ENCODE measurements around the gene TLE4. TPM values are rescaled to one million over a fixed set of nuclear protein-coding genes. Genes with fewer than 3 reads are reported as not detected.

TLE4 gene
- total RNA-seq = 10 to 100 TPM; 30.1 to 52.5 (median 38.1) TPM

GRCh38 chr9:79571309-79572031, at the start of gene TLE4:
Gene TLE4, plus strand, starts transcription at chr9:79571965. Its CDS starts 826 bp downstream, at chr9:79572791.
- TF ChIP-seq POLR2A (IDR thresholded peaks at IDR 0.05) (peak in 3 of 4 donors; percentile 92 to 98 (median 95)), CTCF (IDR thresholded peaks at IDR 0.05) (no peak)
- Histone ChIP-seq H3K9me3 (peaks cover 0 to 8% (median 0%) of the 10 kb centered on the region in 3 donors), H3K27ac (peak within 1 kb of the TSS; percentile 94 to 98 (median 96)), H3K27me3 (no peaks in the 10 kb centered on the region), H3K4me1 (peaks cover 3 to 39% (median 6%) of the 10 kb centered on the region in 3 donors), H3K36me3 (no peaks in the 10 kb centered on the region), H3K4me3 (peak within 1 kb of the TSS; percentile 84 to 100 (median 96))
- intact Hi-C loops (cut with DNase I) = no loop called here
- 0% methylated on average over 29 to 39 of the region's 48 CpGs for WGBS, 2 donors
- peak; percentile 99 for DNase-seq

- H3K36me3 ChIP-seq = no peaks in the 10 kb centered on the region
- H3K9me3 ChIP-seq = peaks cover 0 to 3% (median 0%) of the 10 kb centered on the region in 3 donors
- WGBS, 2 donors = 89 to 90% methylated on average over 4 of the region's 4 CpGs
- no peaks in the 10 kb centered on the region for H3K27me3 ChIP-seq
- intact Hi-C loops (cut with DNase I) = no loop called here
- H3K4me1 ChIP-seq = no peaks in the 10 kb centered on the region
- TF ChIP-seq CTCF (IDR thresholded peaks at IDR 0.05) (no peak), POLR2A (IDR thresholded peaks at IDR 0.05) (no peak)
- H3K27ac ChIP-seq = no peak overlapping the region
- no peak overlapping the region for H3K4me3 ChIP-seq
- no peak for DNase-seq
Observed at GRCh38 chr9:79522793-79523192, 49.0 kb upstream of the TLE4 start.

- Histone ChIP-seq H3K36me3 (no peaks in the 10 kb centered on the region), H3K27ac (no peak overlapping the region), H3K27me3 (no peaks in the 10 kb centered on the region), H3K4me3 (no peak overlapping the region), H3K4me1 (no peaks in the 10 kb centered on the region), H3K9me3 (peaks cover 0 to 3% (median 0%) of the 10 kb centered on the region in 3 donors)
- no peak for TF ChIP-seq POLR2A (IDR thresholded peaks at IDR 0.05)
- no peak for TF ChIP-seq CTCF (IDR thresholded peaks at IDR 0.05)
- intact Hi-C loops (cut with DNase I) = no loop called here
- no peak for DNase-seq
Observed at GRCh38 chr9:79524266-79524665, 47.5 kb upstream of the TLE4 start.

- intact Hi-C loops (cut with DNase I) = no loop called here
- no peak overlapping the region for H3K4me3 ChIP-seq
Observed at GRCh38 chr9:79526149-79526672, 45.6 kb upstream of the TLE4 start.

More at GRCh38 chr9:79526149-79526672, 45.6 kb upstream of the TLE4 start:
- WGBS, 2 donors = 57 to 80% methylated on average over 1 of the region's 1 CpG
- Histone ChIP-seq H3K4me1 (no peaks in the 10 kb centered on the region), H3K36me3 (no peaks in the 10 kb centered on the region), H3K27me3 (no peaks in the 10 kb centered on the region), H3K9me3 (peaks cover 0 to 3% (median 0%) of the 10 kb centered on the region in 3 donors), H3K27ac (no peak overlapping the region)
- TF ChIP-seq POLR2A (IDR thresholded peaks at IDR 0.05) (no peak), CTCF (IDR thresholded peaks at IDR 0.05) (no peak)
- DNase-seq = no peak

Data from esophagus squamous epithelium (tissue), 5 donors.